GM23338 (cell line): ENCODE measurements around the gene PPP1R16B. TPM values are rescaled to one million over a fixed set of nuclear protein-coding genes. Genes with fewer than 3 reads are reported as not detected.

ENCODE experiments used
- ATAC-seq: fragments of 200-7000 bp; cut with Tn5 transposase; 3 replicates; pipeline ENCODE4 v1.9.1; 2020
- DNase-seq: peaks from one replicate; pipeline ENCODE4 v3.0.0-alpha.2; 2015; ENCODE audit warnings: low spot score
- H2AFZ ChIP-seq: fragments of 200-600 bp; sonication (generic); 2 replicates; pipeline ENCODE4 v1.8.0; 2016; ENCODE audit warnings: antibody characterized with exemption, mild to moderate bottlenecking, moderate library complexity
- H3F3A ChIP-seq: fragments of 200-600 bp; sonication (generic); replicated peaks from 2 replicates; pipeline ENCODE4 v1.8.0; 2017; ENCODE audit warnings: antibody characterized with exemption, mixed run types, low read depth
- H3K27ac ChIP-seq: fragments of 200-600 bp; sonication (generic); 2 replicates; pipeline ENCODE4 v1.6.1; 2016; ENCODE audit warnings: low read depth
- H3K27me3 ChIP-seq: fragments of 200-600 bp; sonication (generic); 2 replicates; pipeline ENCODE4 v1.8.0; 2016; ENCODE audit warnings: mild to moderate bottlenecking, mixed run types, moderate library complexity; ENCODE audit not compliant: insufficient read depth
- H3K36me3 ChIP-seq: fragments of 200-600 bp; sonication (generic); 2 replicates; pipeline ENCODE4 v1.8.0; 2016; ENCODE audit warnings: mild to moderate bottlenecking; ENCODE audit not compliant: insufficient read depth
- H3K4me1 ChIP-seq: fragments of 200-600 bp; sonication (generic); 2 replicates; pipeline ENCODE4 v1.8.0; 2016; ENCODE audit warnings: mild to moderate bottlenecking, moderate library complexity; ENCODE audit not compliant: insufficient read depth
- H3K4me2 ChIP-seq: fragments of 200-600 bp; sonication (generic); 2 replicates; pipeline ENCODE4 v1.7.1; 2017; ENCODE audit warnings: mixed run types
- H3K4me3 ChIP-seq: fragments of 200-600 bp; sonication (generic); 2 replicates; pipeline ENCODE4 v1.6.1; 2016; ENCODE audit warnings: mixed run types
- H3K79me2 ChIP-seq: fragments of 200-600 bp; sonication (generic); replicated peaks from 2 replicates; pipeline ENCODE4 v1.8.0; 2017; ENCODE audit warnings: mild to moderate bottlenecking; ENCODE audit not compliant: insufficient read depth
- H3K9me2 ChIP-seq: fragments of 200-600 bp; sonication (generic); 2 replicates; pipeline ENCODE4 v1.8.0; 2017; ENCODE audit not compliant: insufficient read depth
- H4K20me1 ChIP-seq: fragments of 200-600 bp; sonication (generic); replicated peaks from 2 replicates; pipeline ENCODE4 v1.8.0; 2017; ENCODE audit warnings: mild to moderate bottlenecking; ENCODE audit not compliant: insufficient read depth
- H3K27ac Mint-ChIP-seq: 2 replicates; pipeline ENCODE4 v1.8.0; 2020; ENCODE audit warnings: inconsistent platforms, mild to moderate bottlenecking, moderate library complexity, mixed read lengths
- H3K27me3 Mint-ChIP-seq: 3 replicates; pipeline ENCODE4 v1.8.0; 2022; ENCODE audit warnings: low read depth, mild to moderate bottlenecking, moderate library complexity, mixed read lengths, inconsistent platforms; ENCODE audit not compliant: insufficient read depth, poor library complexity
- H3K36me3 Mint-ChIP-seq: 3 replicates; pipeline ENCODE4 v1.8.0; 2021; ENCODE audit warnings: low read depth, mild to moderate bottlenecking, inconsistent platforms, moderate library complexity, mixed read lengths
- H3K4me1 Mint-ChIP-seq: 3 replicates; pipeline ENCODE4 v1.8.0; 2020; ENCODE audit warnings: mild to moderate bottlenecking, inconsistent platforms, mixed read lengths
- H3K4me3 Mint-ChIP-seq: 3 replicates; pipeline ENCODE4 v1.8.0; 2021; ENCODE audit warnings: moderate library complexity, mild to moderate bottlenecking, inconsistent platforms, mixed read lengths
- H3K9me3 Mint-ChIP-seq: 3 replicates; pipeline ENCODE4 v1.8.0; 2020; ENCODE audit warnings: moderate library complexity, mild to moderate bottlenecking, inconsistent platforms, mixed read lengths
- CREB1 ChIP-seq: fragments of 250-450 bp; sonication (Bioruptor Pico); IDR thresholded peaks from 2 replicates; pipeline ENCODE4 v1.5.0; 2020; ENCODE audit warnings: low read depth, mild to moderate bottlenecking, moderate library complexity
- CTCF ChIP-seq, 2 experiments: fragments of 200-600 bp in 1 of 2; sonication (generic) in 1 of 2; conservative IDR thresholded peaks; 2 replicates each; pipeline versions ENCODE4 v1.5.1 to v1.6.1; 2016 to 2017; ENCODE audit warnings: antibody characterized with exemption in 2 of 2, low read depth in 2 of 2, mild to moderate bottlenecking in 2 of 2, moderate library complexity in 1 of 2
- EZH2 ChIP-seq: fragments of 200-600 bp; sonication (generic); IDR thresholded peaks from one replicate; pipeline ENCODE4 v1.8.0; 2017; ENCODE audit warnings: antibody characterized with exemption, mild to moderate bottlenecking, low read depth; ENCODE audit not compliant: unreplicated experiment
- EZH2phosphoT487 ChIP-seq: fragments of 200-600 bp; sonication (generic); IDR thresholded peaks from one replicate; pipeline ENCODE4 v1.8.1; 2018; ENCODE audit warnings: antibody characterized with exemption; ENCODE audit not compliant: unreplicated experiment
- NANOG ChIP-seq: IDR thresholded peaks from 2 replicates; pipeline ENCODE4 v1.6.1; 2016; ENCODE audit warnings: antibody characterized with exemption, borderline replicate concordance
- POLR2AphosphoS5 ChIP-seq: IDR thresholded peaks from 2 replicates; pipeline ENCODE4 v1.6.1; 2016; ENCODE audit warnings: antibody characterized with exemption, low read depth
- REST ChIP-seq: IDR thresholded peaks from one replicate; pipeline ENCODE4 v1.6.1; 2018; ENCODE audit warnings: antibody characterized with exemption; ENCODE audit not compliant: unreplicated experiment
- STAT1 ChIP-seq: IDR thresholded peaks from one replicate; pipeline ENCODE4 v1.6.1; 2016; ENCODE audit warnings: antibody characterized with exemption; ENCODE audit not compliant: unreplicated experiment
- ZNF114 ChIP-seq: fragments of 250-450 bp; sonication (Bioruptor Pico); IDR thresholded peaks from 2 replicates; pipeline ENCODE4 v1.5.0; 2020; ENCODE audit warnings: mild to moderate bottlenecking, moderate library complexity
- ZNF331 ChIP-seq: fragments of 250-450 bp; sonication (Bioruptor Pico); IDR thresholded peaks from 2 replicates; pipeline ENCODE4 v1.5.0; 2020; ENCODE audit warnings: low read depth, mild to moderate bottlenecking, moderate library complexity
- ZNF462 ChIP-seq: fragments of 250-450 bp; sonication (Bioruptor Pico); IDR thresholded peaks from 2 replicates; pipeline ENCODE4 v1.5.0; 2020; ENCODE audit warnings: mild to moderate bottlenecking, moderate library complexity
- polyA plus RNA-seq: library from polyadenylated mRNA; unstranded; fragments of >200 nt; fragmentation: Nextera tagmentation; extraction: Ambion mirVana; gene quantifications from 2 replicates; pipeline ENCODE4 v1.2.1, GENCODE V29; 2016
- total RNA-seq: library from RNA; depleted of rRNA; stranded (reverse); fragments of >200 nt; shearing (Covaris generic); gene quantifications from 2 replicates; pipeline ENCODE4 v1.2.3, GENCODE V29; 2014

Gene PPP1R16B
- total and polyA plus RNA-seq, 2 experiments from 2014 or later: 1.6 to 11.5 TPM

- Histone ChIP-seq H3K9me2 (no peaks in the 10 kb centered on the region), H3K27me3 (peaks cover 16% of the 10 kb centered on the region), H3K4me2 (no peak overlapping the region), H3K27ac (no peak overlapping the region), H3K36me3 (no peaks in the 10 kb centered on the region), H2AFZ (no peak overlapping the region), H3F3A (no peaks in the 10 kb centered on the region), H3K4me1 (peaks cover 8% of the 10 kb centered on the region; the same call in 1 of the 2 replicates), H4K20me1 (peaks cover 14% of the 10 kb centered on the region), H3K4me3 (no peak overlapping the region), H3K79me2 (peaks cover 13% of the 10 kb centered on the region; the same call in 1 of the 2 replicates)
- Mint-ChIP-seq H3K4me3 (no peak overlapping the region), H3K9me3 (no peaks in the 10 kb centered on the region), H3K36me3 (no peaks in the 10 kb centered on the region; the same call in 2 of the 3 replicates), H3K27ac (no peak overlapping the region), H3K4me1 (peaks cover 24% of the 10 kb centered on the region), H3K27me3 (peaks cover 23% of the 10 kb centered on the region)
- TF ChIP-seq CREB1 (no peak), REST (no peak), ZNF114 (CRISPR knock-in tag) (no peak), ZNF331 (CRISPR knock-in tag) (no peak), POLR2AphosphoS5 (no peak), EZH2phosphoT487 (no peak), EZH2 (no peak), CTCF (conservative IDR thresholded peaks at IDR 0.05; ENCODE audit: low read depth in 2 of 2) (no peak), STAT1 (no peak), NANOG (no peak), ZNF462 (no peak)
- ATAC-seq (no peak), DNase-seq (no peak)
Observed at GRCh38 chr20:38811769-38812168, 6.3 kb downstream of the PPP1R16B start.
